Muscle of leg (tissue), 11 donors: ENCODE data around the gene RAB31. TPM values are rescaled to one million over a fixed set of nuclear protein-coding genes. Genes with fewer than 3 reads are reported as not detected.

Source experiments
- DNase-seq: peaks from one replicate; pipeline ENCODE4 v3.0.0; 2013
- H3K27ac ChIP-seq: one replicate; pipeline ENCODE4 v1.5.1; 2013; ENCODE audit warnings: mild to moderate bottlenecking, low read length, control low read depth
- H3K27me3 ChIP-seq: one replicate; pipeline ENCODE4 v1.6.1; 2013; ENCODE audit warnings: low read length; ENCODE audit not compliant: control insufficient read depth, insufficient read depth
- H3K36me3 ChIP-seq: one replicate; pipeline ENCODE4 v1.6.1; 2013; ENCODE audit warnings: low read length; ENCODE audit not compliant: control insufficient read depth, insufficient read depth
- H3K4me1 ChIP-seq: one replicate; pipeline ENCODE4 v1.6.1; 2013; ENCODE audit warnings: low read length; ENCODE audit not compliant: control insufficient read depth, insufficient read depth
- H3K4me3 ChIP-seq: one replicate; pipeline ENCODE4 v1.5.1; 2013; ENCODE audit warnings: low read length, control low read depth
- H3K9me3 ChIP-seq: replicated peaks from 2 replicates; pipeline ENCODE4 v1.6.1; 2013; ENCODE audit warnings: low read depth, low read length; ENCODE audit not compliant: control insufficient read depth
- WGBS: methylation state at CpG from one replicate; pipeline ENCODE4 v1.1.5; 2013; ENCODE audit warnings: missing lambda C conversion rate; ENCODE audit not compliant: insufficient coverage; 5-methylcytosine and 5-hydroxymethylcytosine counted together
- polyA plus RNA-seq, 8 donors: library from polyadenylated mRNA; unstranded; fragments of 120-200 nt; gene quantifications; one replicate each; pipeline versions ENCODE4 v1.2.1 to v1.2.3, GENCODE V29; 2013; ENCODE audit warnings: inconsistent platforms in 1 of 8, low replicate concordance in 1 of 8; ENCODE audit not compliant: insufficient read length in 8 of 8, insufficient read depth in 1 of 8
- total RNA-seq: library from RNA; stranded (reverse); fragments of 120-200 nt; gene quantifications from one replicate; pipeline ENCODE4 v1.2.4, GENCODE V29; 2013

The RAB31 gene
- total and polyA plus RNA-seq, 9 donors: 19.6 to 40.8 (median 27.6) TPM

- Histone ChIP-seq H3K9me3 (no peaks in the 10 kb centered on the region), H3K27ac (peak overlapping the region; percentile 14), H3K27me3 (no peaks in the 10 kb centered on the region), H3K4me3 (no peak overlapping the region), H3K4me1 (peaks cover 39% of the 10 kb centered on the region), H3K36me3 (peaks cover 2% of the 10 kb centered on the region)
- no peak for DNase-seq
- 87% methylated on average over 9 of the region's 12 CpGs for WGBS
Observed at GRCh38 chr18:9831723-9832199, 123.7 kb downstream of the RAB31 start.

GRCh38 chr18:9832871-9833270 lies 124.8 kb downstream of the RAB31 start:
- Histone ChIP-seq H3K4me1 (peaks cover 36% of the 10 kb centered on the region), H3K9me3 (no peaks in the 10 kb centered on the region), H3K27me3 (no peaks in the 10 kb centered on the region), H3K27ac (no peak overlapping the region), H3K36me3 (peaks cover 2% of the 10 kb centered on the region), H3K4me3 (no peak overlapping the region)
- no peak for DNase-seq
- WGBS: 74% methylated on average over 19 of the region's 20 CpGs

GRCh38 chr18:9834551-9834950 lies 126.5 kb downstream of the RAB31 start:
- Histone ChIP-seq H3K4me1 (peaks cover 50% of the 10 kb centered on the region), H3K9me3 (no peaks in the 10 kb centered on the region), H3K4me3 (no peak overlapping the region), H3K27ac (peak overlapping the region; percentile 79), H3K36me3 (peaks cover 2% of the 10 kb centered on the region), H3K27me3 (no peaks in the 10 kb centered on the region)
- DNase-seq: no peak
- no CpG with 5 or more reads among the region's 2 CpGs for WGBS

- H3K27ac ChIP-seq: peak overlapping the region; percentile 79
- peak; percentile 53 for DNase-seq
Observed at GRCh38 chr18:9835113-9835755, 127.1 kb downstream of the RAB31 start.

GRCh38 chr18:9835825-9836224 lies 127.7 kb downstream of the RAB31 start:
- WGBS: 0% methylated on average over 4 of the region's 10 CpGs
- no peaks in the 10 kb centered on the region for H3K27me3 ChIP-seq
- DNase-seq: peak; percentile 80
- H3K9me3 ChIP-seq: no peaks in the 10 kb centered on the region
- H3K27ac ChIP-seq: peak overlapping the region; percentile 79
- peaks cover 61% of the 10 kb centered on the region for H3K4me1 ChIP-seq
- H3K36me3 ChIP-seq: peaks cover 2% of the 10 kb centered on the region
- H3K4me3 ChIP-seq: peak overlapping the region; percentile 5

More at GRCh38 chr18:9835113-9835755, 127.1 kb downstream of the RAB31 start:
- no peaks in the 10 kb centered on the region for H3K9me3 ChIP-seq
- 48% methylated on average over 7 of the region's 11 CpGs for WGBS
- H3K36me3 ChIP-seq: peaks cover 2% of the 10 kb centered on the region
- H3K4me1 ChIP-seq: peaks cover 57% of the 10 kb centered on the region
- H3K4me3 ChIP-seq: no peak overlapping the region
- H3K27me3 ChIP-seq: no peaks in the 10 kb centered on the region

GRCh38 chr18:9838144-9838877 lies 130.2 kb downstream of the RAB31 start:
- Histone ChIP-seq H3K4me1 (peaks cover 64% of the 10 kb centered on the region), H3K4me3 (no peak overlapping the region)
- 42% methylated on average over 6 of the region's 10 CpGs for WGBS

GRCh38 chr18:9839211-9839610 lies 131.1 kb downstream of the RAB31 start:
- H3K4me1 ChIP-seq: peaks cover 68% of the 10 kb centered on the region
- no peaks in the 10 kb centered on the region for H3K27me3 ChIP-seq
- H3K4me3 ChIP-seq: no peak overlapping the region
- H3K27ac ChIP-seq: peak overlapping the region; percentile 92
- no peaks in the 10 kb centered on the region for H3K9me3 ChIP-seq
- 97% methylated on average over 8 of the region's 8 CpGs for WGBS
- no peaks in the 10 kb centered on the region for H3K36me3 ChIP-seq
- DNase-seq: no peak

More at GRCh38 chr18:9838144-9838877, 130.2 kb downstream of the RAB31 start:
- peak; percentile 84 for DNase-seq
- Histone ChIP-seq H3K36me3 (no peaks in the 10 kb centered on the region), H3K27me3 (no peaks in the 10 kb centered on the region), H3K27ac (peak overlapping the region; percentile 92), H3K9me3 (no peaks in the 10 kb centered on the region)

- no peaks in the 10 kb centered on the region for H3K9me3 ChIP-seq
- peak overlapping the region; percentile 92 for H3K27ac ChIP-seq
- no peaks in the 10 kb centered on the region for H3K36me3 ChIP-seq
- peaks cover 72% of the 10 kb centered on the region for H3K4me1 ChIP-seq
- no peak for DNase-seq
- no peak overlapping the region for H3K4me3 ChIP-seq
- WGBS: 67% methylated on average over 4 of the region's 10 CpGs
- no peaks in the 10 kb centered on the region for H3K27me3 ChIP-seq
Observed at GRCh38 chr18:9839853-9840252, 131.8 kb downstream of the RAB31 start.

- Histone ChIP-seq H3K4me1 (peaks cover 64% of the 10 kb centered on the region), H3K4me3 (no peak overlapping the region), H3K27ac (peak overlapping the region; percentile 79), H3K36me3 (no peaks in the 10 kb centered on the region), H3K27me3 (no peaks in the 10 kb centered on the region), H3K9me3 (no peaks in the 10 kb centered on the region)
- no peak for DNase-seq
- 75% methylated on average over 3 of the region's 4 CpGs for WGBS
Observed at GRCh38 chr18:9841752-9842151, 133.7 kb downstream of the RAB31 start.

- peaks cover 65% of the 10 kb centered on the region for H3K4me1 ChIP-seq
- no peaks in the 10 kb centered on the region for H3K9me3 ChIP-seq
- no peaks in the 10 kb centered on the region for H3K27me3 ChIP-seq
- H3K27ac ChIP-seq: peak overlapping the region; percentile 79
- no peak overlapping the region for H3K4me3 ChIP-seq
- no peak for DNase-seq
- WGBS: 100% methylated on average over 1 of the region's 6 CpGs
- no peaks in the 10 kb centered on the region for H3K36me3 ChIP-seq
Observed at GRCh38 chr18:9842448-9842847, 134.3 kb downstream of the RAB31 start.
